ENCODE data around the gene C1orf167.

Gene C1orf167

DNA sequence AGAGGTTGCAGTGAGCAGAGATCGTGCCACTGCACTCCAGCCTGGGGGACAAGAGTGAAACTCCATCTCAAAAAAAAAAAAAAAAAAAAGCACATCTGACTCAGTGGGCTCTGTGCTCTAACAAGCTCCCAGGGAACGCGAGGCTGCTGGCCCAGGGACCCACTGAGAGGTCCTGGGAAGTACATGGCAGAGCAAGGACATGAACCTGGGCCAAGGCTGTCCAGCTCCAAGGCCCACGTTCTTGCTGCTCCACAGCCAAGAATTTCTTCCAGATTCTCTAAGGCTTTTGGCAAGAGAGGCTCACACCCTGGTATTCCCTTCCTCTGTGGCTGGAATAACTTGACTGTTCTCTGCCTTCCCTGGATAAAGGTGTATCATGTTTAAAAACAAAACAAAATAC lies 41.5 kb upstream of the C1orf167 start:
- no peak for DNase-seq (ENCODE audit: low read depth, low spot score)
- TF ChIP-seq, protein P1, sequence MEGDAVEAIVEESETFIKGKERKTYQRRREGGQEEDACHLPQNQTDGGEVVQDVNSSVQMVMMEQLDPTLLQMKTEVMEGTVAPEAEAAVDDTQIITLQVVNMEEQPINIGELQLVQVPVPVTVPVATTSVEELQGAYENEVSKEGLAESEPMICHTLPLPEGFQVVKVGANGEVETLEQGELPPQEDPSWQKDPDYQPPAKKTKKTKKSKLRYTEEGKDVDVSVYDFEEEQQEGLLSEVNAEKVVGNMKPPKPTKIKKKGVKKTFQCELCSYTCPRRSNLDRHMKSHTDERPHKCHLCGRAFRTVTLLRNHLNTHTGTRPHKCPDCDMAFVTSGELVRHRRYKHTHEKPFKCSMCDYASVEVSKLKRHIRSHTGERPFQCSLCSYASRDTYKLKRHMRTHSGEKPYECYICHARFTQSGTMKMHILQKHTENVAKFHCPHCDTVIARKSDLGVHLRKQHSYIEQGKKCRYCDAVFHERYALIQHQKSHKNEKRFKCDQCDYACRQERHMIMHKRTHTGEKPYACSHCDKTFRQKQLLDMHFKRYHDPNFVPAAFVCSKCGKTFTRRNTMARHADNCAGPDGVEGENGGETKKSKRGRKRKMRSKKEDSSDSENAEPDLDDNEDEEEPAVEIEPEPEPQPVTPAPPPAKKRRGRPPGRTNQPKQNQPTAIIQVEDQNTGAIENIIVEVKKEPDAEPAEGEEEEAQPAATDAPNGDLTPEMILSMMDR (IDR thresholded peaks at IDR 0.05; ENCODE audit: low read depth, low read length), result no peak
- H3K4me3 ChIP-seq (ENCODE audit: low read depth, low read length), result no peak overlapping the region
- in situ Hi-C loops (cut with HindIII; ENCODE audit: low sequenced_read_pairs), result no loop called here

DNA sequence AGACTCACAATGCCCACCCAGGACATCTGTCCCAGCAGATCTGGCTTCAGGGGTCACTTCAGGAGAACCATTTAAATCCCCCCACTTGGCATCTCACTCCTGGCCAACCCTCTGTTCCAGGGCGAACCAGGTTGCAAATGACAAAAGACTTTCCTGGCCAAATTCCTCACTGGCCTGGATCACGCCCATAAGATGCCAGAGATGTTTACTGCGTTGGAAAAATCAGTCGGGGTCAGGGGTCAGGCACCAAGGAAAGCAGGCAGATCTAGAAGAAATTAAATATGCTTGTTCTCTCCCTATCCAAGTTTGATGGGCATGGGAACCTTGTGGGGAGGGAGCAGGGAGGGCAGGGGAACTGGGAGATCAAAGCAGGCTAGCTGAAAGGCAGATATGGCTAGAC lies 40.7 kb upstream of the C1orf167 start:
- no peak for DNase-seq (ENCODE audit: low read depth, low spot score)
- H3K4me3 ChIP-seq (ENCODE audit: low read depth, low read length), result no peak overlapping the region
- TF ChIP-seq, protein P1 (IDR thresholded peaks at IDR 0.05; ENCODE audit: low read depth, low read length), result no peak
- in situ Hi-C loops (cut with HindIII; ENCODE audit: low sequenced_read_pairs), result no loop called here

DNA sequence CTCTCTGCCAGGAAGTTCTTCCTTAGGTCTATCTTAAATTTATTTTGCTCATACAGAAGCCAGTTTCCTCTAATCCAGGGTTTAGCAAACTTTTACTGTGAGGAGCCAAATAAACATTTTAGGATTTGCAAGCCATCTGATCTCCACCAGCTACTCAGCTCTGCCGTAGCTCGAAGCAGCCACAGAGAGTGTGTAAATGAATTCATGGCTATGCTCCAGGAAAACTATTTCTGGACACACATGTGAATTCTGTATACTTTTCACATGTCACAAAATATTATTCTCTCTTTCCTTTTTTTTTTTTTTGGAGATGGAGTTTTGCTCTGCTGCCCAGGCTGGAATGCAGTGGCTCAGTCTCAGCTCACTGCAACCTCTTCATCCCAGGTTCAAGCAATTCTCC lies 39.5 kb upstream of the C1orf167 start:
- H3K4me3 ChIP-seq (ENCODE audit: low read depth, low read length), result no peak overlapping the region
- no peak for DNase-seq (ENCODE audit: low read depth, low spot score)
- TF ChIP-seq, protein P1 (IDR thresholded peaks at IDR 0.05; ENCODE audit: low read depth, low read length), result no peak
- in situ Hi-C loops (cut with HindIII; ENCODE audit: low sequenced_read_pairs), result no loop called here

DNA sequence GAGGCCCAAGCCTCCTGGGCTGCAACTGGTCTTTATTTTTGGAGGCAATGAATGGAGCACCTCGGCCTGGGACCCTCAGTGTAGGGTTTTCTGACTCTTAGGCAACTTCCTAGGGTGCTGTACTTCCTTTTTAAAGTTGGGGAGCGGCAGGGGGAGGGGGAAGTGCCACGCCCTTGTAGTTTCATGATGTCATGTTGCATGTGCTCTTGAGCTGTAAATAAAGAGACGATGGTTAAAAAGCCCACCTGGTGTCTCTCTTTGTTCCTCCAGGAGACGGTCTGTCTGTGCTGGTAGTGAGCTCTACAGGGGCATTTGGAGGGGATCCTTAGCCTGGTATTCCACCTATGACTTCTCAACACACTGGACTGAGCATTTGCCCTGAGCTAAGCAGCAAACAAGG lies 36.4 kb upstream of the C1orf167 start:
- no peak overlapping the region for H3K4me3 ChIP-seq (ENCODE audit: low read depth, low read length)
- in situ Hi-C loops (cut with HindIII; ENCODE audit: low sequenced_read_pairs), result no loop called here
- no peak for DNase-seq (ENCODE audit: low read depth, low spot score)
- TF ChIP-seq, protein P1 (IDR thresholded peaks at IDR 0.05; ENCODE audit: low read depth, low read length), result no peak

DNA sequence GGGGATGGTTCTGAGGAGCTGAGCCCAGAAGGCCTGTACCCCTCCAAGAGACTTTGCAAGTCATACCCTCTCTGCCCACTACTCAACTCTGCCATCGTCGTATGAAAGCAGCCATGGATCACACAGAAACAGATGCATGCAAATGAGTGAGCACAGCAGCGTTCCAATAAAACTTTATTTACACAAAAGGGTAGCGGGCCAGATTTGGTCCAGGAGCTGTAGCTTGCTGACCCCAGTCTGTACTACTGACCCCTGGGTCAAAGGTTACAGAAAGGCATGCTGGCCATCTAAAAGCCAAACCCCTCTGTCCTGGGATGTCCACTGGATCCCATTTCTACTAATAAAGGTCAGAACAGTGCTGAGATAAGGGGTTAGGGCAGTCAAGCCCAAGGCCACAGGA lies 34.9 kb upstream of the C1orf167 start:
- in situ Hi-C loops (cut with HindIII; ENCODE audit: low sequenced_read_pairs), result no loop called here

DNA sequence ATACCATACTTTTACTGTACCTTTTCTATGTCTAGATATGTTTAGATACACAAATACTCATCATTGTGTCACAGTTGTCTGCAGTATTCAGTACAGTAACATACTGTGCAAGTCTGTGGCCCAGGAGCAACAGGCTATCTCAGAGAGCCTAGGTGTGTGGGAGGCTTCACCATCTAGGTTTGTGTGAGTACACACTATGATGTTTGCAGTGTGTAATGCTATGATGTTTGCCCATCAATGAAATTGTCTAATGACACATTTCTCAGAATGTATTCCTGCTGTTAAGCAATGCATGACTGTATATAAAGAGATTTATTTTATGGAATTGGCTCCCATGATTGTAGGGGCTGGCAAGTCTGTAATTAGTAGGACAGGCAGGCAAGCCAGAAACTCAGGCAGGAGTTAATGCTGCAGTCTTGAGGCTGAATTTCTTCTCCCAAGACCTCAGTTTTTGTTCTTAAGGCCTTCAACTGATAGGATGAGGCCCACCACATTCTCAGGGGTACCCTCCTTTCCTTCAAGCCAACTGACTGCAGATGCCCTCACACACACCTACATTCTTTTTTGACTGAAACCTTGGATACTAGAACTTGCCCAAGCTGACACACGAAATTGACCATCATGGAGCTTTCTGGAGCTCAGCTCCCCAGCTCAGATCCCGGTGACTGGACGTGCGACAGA lies 33.7 kb upstream of the C1orf167 start:
- DNase-seq (ENCODE audit: low read depth, low spot score), result no peak
- TF ChIP-seq, protein P1 (IDR thresholded peaks at IDR 0.05; ENCODE audit: low read depth, low read length), result no peak
- no peak overlapping the region for H3K4me3 ChIP-seq (ENCODE audit: low read depth, low read length)
- in situ Hi-C loops (cut with HindIII; ENCODE audit: low sequenced_read_pairs), result no loop called here

More for the DNA sequence above, 34.9 kb upstream of the C1orf167 start:
- TF ChIP-seq, protein P1 (IDR thresholded peaks at IDR 0.05; ENCODE audit: low read depth, low read length), result no peak
- no peak for DNase-seq (ENCODE audit: low read depth, low spot score)
- H3K4me3 ChIP-seq (ENCODE audit: low read depth, low read length), result no peak overlapping the region
